DMS79 (cell line): ENCODE results near the gene SLC9B1.
"Not testable (repeated sequence)": the region's sequence is repeated elsewhere in the genome, so short reads cannot be mapped to it uniquely, and the experiment has no call there.

Experiments used
- DNase-seq: peaks from one replicate; lab custom pipeline; 2025; lab: John Stamatoyannopoulos, UW

SLC9B1 gene

DNA sequence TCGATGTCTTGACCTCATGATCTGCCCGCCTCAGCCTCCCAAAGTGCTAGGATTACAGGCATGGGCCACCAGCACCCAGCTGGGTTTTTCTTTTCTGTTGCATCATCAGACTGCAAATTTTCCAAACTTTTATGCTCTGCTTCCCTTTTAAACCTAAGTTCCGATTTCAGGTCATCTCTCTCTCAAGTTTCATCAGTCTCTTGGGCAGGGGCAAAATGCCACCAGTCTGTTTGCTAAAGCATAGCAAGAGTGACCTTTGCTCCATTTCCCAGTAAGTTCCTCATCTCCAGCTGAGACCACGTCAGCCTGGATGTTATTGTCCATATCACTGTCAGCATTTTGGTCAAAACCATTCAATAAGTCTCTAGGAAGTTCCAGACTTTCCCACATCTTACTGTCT is 141.2 kb downstream of the SLC9B1 start:
- not testable (repeated sequence) for DNase-seq

DNA sequence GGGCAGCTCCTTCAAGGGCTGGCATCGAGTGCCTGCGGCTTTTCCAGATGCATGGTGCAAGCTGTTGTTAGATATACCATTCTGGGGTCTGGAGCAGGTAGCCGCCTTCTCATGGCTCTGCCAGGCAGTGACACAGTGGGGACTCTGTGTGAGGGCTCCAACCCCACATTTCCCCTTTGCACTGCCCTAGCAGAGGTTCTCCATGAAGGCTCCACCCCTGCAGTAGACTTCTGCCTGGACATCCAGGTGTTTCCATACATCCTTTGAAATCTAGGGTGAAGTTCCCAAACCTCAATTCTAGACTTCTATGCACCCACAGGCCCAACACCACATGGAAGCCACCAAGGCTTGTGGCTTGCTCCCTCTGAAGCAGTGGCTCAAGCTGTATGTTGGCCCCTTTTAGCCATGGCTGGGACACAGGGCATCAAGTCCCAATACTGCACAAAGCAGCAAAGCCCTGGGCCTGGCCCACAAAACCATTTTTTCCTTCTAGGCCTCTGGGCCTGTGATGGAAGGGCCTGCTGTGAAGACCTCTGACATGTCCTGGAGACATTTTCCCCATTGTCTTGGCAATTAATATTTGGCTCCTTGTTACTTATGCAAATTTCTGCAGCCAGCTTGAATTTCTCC is 141.9 kb downstream of the SLC9B1 start:
- not testable (repeated sequence) for DNase-seq

DNA sequence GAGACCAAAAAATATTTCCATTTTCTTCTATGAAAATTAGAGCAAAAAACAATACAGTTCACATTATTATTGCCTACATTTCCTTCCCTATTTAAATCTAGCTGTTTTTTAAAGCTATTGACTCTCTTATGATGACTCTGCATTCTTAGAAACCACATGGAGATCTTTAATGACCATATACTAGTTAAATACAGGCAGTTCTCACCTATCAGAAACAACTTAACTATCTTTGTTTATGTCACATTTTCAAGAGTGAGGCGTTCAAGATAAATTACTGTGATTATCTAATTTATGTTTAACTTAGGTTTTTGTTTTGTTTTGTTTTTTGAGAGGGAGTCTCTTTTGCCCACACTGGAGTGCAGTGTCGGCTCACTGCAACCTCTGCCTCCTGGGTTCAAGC is 147.7 kb downstream of the SLC9B1 start:
- DNase-seq: no peak

DNA sequence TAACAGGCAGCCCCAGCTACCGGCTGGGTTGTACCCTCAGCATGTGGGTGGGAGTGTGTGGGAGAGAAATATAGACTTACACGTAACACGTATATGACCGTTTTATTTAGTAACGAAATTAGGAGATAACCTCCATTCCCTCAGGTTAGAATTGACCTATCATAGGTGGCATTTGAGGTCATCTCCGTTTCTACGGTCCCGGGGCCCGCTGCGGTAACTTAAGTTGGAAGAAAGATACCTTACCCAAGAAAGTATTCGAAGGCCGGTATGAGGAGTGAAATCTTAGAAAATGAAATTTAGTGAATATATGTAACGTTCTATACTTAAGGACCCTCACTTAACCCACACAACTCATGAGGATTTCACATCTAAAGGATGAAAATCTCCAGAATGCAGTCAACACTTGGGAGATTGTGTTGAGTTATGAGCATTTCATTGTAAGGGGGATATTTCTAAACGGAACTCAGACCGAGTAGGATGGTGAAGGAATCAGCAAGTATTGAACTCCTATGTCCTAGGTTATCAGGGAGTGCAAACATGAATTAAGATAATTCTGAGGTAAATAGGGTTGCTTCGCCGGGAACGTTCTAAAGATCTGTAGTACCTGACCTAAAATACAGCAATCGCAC is 149.8 kb downstream of the SLC9B1 start:
- no peak for DNase-seq

DNA sequence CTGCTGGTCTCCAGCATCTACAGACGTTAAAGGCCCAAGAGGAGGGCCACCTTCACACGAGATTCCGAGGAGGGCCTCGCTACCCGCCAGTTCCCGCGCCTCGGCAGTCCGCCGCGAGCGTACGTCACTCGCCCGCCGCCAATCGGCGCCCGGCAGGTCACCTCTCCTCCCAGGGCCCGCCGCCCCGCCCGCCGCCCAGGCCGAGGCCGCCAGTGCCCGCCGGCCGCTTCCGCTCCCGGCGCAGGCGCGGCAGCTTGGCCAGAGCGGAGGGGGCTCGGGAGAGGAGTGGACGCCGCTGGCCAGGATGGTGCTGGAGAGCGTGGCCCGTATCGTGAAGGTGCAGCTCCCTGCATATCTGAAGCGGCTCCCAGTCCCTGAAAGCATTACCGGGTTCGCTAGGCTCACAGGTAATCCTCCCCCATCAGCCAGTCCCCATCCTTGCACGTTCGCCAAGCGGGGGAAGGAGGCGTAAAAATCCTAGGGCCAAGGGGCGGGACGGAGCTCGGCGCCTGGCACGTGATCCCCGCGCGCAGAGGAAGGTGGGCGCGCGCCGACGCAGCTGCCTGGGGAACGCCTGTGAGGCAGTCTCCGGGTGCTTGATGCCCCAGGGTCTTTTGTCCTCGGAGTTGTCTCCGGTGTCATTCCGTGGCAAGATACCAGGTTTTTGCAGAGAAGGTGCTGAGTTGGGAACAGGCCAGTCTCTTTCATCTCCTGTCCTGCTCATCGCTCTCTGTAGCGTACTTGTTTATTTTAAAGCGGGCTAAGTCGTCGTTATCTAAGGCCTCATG is 150.5 kb downstream of the SLC9B1 start, which contains the start of gene CISD2:
TSS of gene CISD2 (plus strand) at position 212 of the 788 bp plus-strand sequence. CDS start at position 305, 93 bp downstream.
- DNase-seq: peak; percentile 67

DNA sequence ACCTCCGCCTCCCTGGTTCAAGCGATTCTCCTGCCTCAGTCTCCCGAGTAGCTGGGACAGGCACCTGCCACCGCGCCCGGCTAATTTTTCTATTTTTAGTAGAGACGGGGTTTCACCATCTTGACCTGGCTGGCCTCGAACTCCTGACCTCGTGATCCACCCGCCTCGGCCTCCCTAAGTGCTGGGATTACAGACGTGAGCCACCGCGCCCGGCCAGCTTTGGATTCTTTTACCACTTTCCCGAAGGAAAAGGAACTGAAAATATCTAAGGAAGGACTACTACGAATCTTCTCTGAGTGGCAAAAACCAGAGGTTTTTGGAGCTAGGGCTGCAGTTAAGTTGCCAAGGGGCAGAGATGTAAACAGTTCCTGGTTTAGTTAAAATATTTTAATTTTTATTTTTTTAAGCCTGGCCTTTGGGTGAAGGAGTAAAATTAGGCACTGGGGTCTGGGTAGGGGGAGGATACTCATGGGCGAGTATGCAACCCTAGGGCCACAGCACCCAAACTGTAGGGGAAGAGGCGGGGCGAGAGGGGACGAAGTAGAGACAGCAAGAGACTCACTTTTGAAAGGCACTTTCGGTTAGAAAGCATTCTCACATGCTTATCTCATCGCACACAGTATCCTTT is 151.2 kb downstream of the SLC9B1 start:
- no peak for DNase-seq

DNA sequence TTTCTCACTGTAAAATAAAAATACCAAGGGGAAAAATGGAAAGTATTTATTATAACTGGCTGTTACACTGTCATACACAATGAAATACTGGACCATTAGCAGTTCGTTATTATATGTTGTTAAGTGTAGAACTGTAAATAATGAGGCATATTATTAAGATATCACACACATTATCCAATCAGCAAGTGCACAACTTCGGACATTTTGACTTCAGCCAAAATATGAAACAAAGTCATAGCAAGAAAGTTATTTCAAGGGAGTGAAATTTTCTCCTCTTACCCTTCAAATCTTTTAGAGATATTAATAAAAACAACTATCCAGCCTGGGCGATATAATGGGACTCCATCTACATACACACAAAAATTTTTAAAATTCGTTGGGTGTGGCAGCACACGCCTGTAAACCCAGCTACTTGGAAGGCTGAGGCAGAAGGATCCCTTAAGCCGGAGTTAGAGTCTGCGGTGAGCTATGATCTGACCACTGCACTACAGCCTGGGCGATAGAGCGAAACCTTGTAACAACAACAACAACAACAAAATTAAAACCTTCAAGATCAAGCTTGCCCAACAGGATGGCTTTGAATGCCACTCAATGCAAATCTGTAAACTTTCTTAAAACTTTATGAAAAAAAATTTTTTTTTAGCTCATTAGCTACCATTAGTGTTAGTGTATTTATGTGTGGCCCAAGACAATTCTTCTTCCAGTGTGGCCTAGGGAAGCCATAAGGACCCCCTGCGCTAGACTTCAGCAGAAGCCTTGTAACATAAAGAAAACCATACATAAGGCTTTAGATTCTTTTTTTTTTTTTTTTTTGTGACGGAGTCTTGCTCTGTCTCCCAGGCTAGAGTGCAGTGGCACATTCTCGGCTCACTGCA is 152.0 kb downstream of the SLC9B1 start:
- DNase-seq: no peak

DNA sequence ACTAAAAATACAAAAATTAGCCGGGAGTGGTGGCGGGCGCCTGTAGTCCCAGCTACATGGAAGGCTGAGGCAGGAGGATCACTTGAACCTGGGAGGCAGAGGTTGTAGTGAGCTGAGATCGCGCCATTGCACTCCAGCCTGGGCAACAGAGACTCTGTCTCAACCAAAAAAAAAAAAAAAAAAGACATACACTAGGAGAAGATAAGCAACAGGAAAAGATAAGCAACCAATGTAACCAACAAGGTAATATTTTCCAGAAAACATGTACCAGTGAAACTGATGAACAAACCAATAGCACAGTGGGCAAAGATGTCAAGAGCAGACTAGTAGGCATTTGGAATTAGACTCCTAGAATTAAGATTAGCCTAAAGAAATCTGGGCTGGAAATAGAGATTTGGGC is 154.2 kb downstream of the SLC9B1 start:
- DNase-seq: not testable (repeated sequence)

DNA sequence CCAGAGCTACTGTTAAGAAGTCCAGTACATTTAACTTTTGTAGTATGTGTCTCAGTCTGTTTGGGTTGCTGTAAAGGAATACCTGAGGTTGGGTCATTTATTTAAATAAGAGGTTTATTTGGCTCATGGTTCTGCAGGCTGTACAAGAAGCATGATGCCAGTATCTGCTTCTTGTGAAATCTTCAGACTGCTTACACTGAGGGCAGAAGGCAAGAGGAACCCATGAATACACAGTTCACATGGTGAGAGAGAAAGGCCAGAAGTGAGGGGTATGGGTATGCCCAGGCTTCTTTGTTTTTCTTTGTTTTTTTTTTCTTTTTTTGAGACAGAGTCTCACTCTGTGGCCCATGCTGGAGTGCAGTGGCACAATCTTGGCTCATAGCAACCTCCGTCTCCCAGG is 156.8 kb downstream of the SLC9B1 start:
- DNase-seq: no peak

DNA sequence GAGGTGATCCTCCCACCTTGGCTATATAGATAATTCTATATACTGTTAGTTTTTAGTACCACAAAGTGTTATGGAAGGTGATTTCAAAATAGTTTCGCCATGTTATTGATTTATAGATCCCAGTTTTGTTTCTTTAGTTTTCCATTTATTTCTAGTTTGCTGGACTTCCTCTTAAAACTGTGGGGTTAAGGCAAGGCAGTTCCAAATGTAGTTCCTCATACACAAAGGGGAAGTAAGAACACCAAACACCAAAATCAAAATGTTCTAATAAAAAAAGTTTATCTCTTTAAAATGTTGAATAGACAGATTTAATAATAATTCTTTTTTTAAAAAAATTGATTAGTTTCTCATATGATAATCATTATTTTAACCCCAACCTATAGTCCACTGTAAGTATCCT is 157.5 kb downstream of the SLC9B1 start:
- DNase-seq: no peak

DNA sequence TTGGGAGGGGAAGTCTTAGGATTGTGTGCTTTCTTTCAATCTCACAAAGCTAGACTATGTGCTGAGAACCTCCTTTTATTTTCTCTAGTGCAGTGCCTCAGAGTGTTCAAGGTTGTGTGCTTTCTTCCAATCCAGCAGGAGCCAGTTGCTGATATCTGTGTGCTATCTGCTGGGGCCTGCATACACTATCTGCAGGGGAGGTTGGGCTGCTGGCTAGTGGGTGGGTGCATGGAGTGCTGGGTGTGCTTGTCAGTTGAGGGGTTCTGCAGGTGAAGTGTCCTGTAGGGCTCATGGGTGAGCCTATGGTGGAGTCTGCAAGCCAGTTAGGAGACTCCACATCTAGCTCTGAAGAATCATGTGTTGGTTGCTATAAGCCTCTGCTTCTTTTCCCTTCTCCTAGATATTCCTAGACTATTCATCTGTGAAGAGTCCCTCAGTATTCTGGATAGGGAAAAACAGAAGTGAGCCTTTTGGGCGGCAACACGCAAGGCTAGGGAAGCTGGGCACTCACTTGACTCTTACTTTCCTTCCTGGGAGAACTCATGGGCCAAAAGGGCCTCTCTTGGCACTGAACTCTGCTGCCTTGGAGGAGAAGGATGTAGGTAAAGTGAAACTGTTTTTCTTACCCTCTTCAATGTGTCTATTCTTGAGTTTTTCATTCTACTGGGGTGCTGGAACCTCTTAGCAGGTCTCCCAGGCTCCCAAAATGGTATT is 158.7 kb downstream of the SLC9B1 start:
- DNase-seq: no peak

DNA sequence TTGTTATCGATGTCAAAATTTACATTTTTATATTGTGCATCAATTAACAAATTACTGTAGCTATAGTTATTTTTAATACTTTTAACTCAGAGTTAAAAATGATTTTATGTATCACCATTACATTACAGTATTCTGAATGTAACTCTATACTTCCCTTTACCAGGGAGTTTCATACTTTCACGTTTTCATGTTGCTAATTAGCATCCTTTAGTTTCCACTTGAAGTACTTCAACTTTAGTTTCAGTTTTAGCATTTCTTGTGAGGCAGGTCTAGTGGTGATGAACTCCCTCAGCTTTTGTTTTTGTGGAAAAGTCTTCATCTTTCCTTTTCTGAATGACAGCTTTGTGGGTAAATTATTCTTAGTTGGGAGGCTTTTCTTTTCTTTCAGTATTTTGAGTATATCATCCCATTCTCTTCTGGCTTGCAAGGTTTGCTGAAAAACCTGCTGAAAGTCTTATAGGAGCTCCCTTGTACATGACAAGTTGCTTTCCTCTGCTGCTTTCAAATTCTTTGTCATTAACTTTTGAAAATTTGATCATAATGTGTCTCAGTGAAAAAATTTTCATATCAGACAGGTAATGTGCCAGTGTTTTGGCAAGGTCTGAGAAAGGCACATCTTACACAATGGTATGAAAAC is 160.6 kb downstream of the SLC9B1 start:
- DNase-seq: no peak
